Hematopoietic multipotent progenitor cell treated with erythropoietin and hydrocortisone succinate and interleukin-3 and kit ligand, for 17 days (in vitro differentiated cells): ENCODE data around the gene IER3.
"Not testable (repeated sequence)": the region's sequence is repeated elsewhere in the genome, so short reads cannot be mapped to it uniquely, and the experiment has no call there.

Source experiments
- DNase-seq: peaks from one replicate; pipeline ENCODE4 v3.0.0-alpha.2; 2015; ENCODE audit warnings: low spot score

IER3 gene

GRCh38 chr6:30723843-30724741 is 20.3 kb downstream of the IER3 start:
- DNase-seq = not testable (repeated sequence)

- not testable (repeated sequence) for DNase-seq
These were observed 21.0 kb downstream of the IER3 start for GRCh38 chr6:30723159-30723842.

GRCh38 chr6:30722280-30723112 is 21.9 kb downstream of the IER3 start:
- DNase-seq = peak; percentile 91

GRCh38 chr6:30722025-30722279 is 22.4 kb downstream of the IER3 start:
- not testable (repeated sequence) for DNase-seq

GRCh38 chr6:30721198-30722024 is 22.9 kb downstream of the IER3 start:
- peak; percentile 85 for DNase-seq

- no peak for DNase-seq
These were observed 23.6 kb downstream of the IER3 start for GRCh38 chr6:30720738-30721197.

- DNase-seq = peak; percentile 71
These were observed 24.3 kb downstream of the IER3 start, which contains the start of gene TUBB for GRCh38 chr6:30719791-30720737. Gene TUBB (plus strand): TSS chr6:30720352. CDS start chr6:30720507, 155 bp downstream.

- no peak for DNase-seq
These were observed 25.0 kb downstream of the IER3 start for GRCh38 chr6:30719356-30719755.

GRCh38 chr6:30717845-30718720 is 26.3 kb downstream of the IER3 start:
- not testable (repeated sequence) for DNase-seq

- peak; percentile 98 for DNase-seq
These were observed 27.1 kb downstream of the IER3 start, which contains the start of gene MDC1 for GRCh38 chr6:30717129-30717844. Gene MDC1 (minus strand): TSS chr6:30717281. CDS start chr6:30715175, 2,106 bp downstream.

GRCh38 chr6:30716879-30717128 is 27.5 kb downstream of the IER3 start:
- DNase-seq = no peak

- DNase-seq = no peak
These were observed 30.1 kb downstream of the IER3 start for GRCh38 chr6:30714263-30714662.

GRCh38 chr6:30712441-30712945 is 31.9 kb downstream of the IER3 start:
- peak; percentile 75 for DNase-seq

GRCh38 chr6:30711758-30712380 is 32.5 kb downstream of the IER3 start:
- DNase-seq = no peak

GRCh38 chr6:30709101-30709868 is 35.1 kb downstream of the IER3 start:
- no peak for DNase-seq

GRCh38 chr6:30707281-30707850 is 37.0 kb downstream of the IER3 start:
- DNase-seq = no peak

- DNase-seq = no peak
These were observed 38.7 kb downstream of the IER3 start for GRCh38 chr6:30705620-30706019.
